Gastroesophageal sphincter (tissue), 3 donors: ENCODE measurements around the gene SPTLC3.

Experiments used
- CTCF ChIP-seq, 4 experiments: fragments of 200-600 bp in 2 of 4; fragments of 450-650 bp in 2 of 4; sonication (generic) in 1 of 4; IDR thresholded peaks; one replicate each; pipeline ENCODE4 v1.5.1; 2017 to 2019; ENCODE audit warnings: antibody characterized with exemption in 4 of 4, mild to moderate bottlenecking in 2 of 4, moderate library complexity in 2 of 4
- EP300 ChIP-seq: sonication (generic); formaldehyde crosslinking; IDR thresholded peaks from one replicate; pipeline ENCODE4 v1.6.1; 2017; ENCODE audit warnings: antibody characterized with exemption, mild to moderate bottlenecking

GRCh38 chr20:13149371-13150105, 140.8 kb downstream of the SPTLC3 start:
- TF ChIP-seq CTCF (IDR thresholded peaks at IDR 0.05) (no peak), EP300 (no peak)
